Endothelial cell (in vitro differentiated cells): ENCODE measurements around the gene CLMN. TPM values are rescaled to one million over a fixed set of nuclear protein-coding genes. Genes with fewer than 3 reads are reported as not detected.

Experiments used
- DNase-seq: peaks from one replicate; pipeline ENCODE4 v3.0.0; 2021; ENCODE audit warnings: low spot score
- H3K27ac Mint-ChIP-seq: one replicate; pipeline ENCODE4 v1.8.0; 2021; ENCODE audit warnings: mixed read lengths, inconsistent platforms; ENCODE audit not compliant: unreplicated experiment
- H3K27me3 Mint-ChIP-seq: one replicate; pipeline ENCODE4 v1.8.0; 2021; ENCODE audit warnings: mild to moderate bottlenecking, moderate library complexity, mixed read lengths, inconsistent platforms; ENCODE audit not compliant: unreplicated experiment
- H3K36me3 Mint-ChIP-seq: one replicate; pipeline ENCODE4 v1.8.0; 2021; ENCODE audit warnings: mild to moderate bottlenecking, low read depth, mixed read lengths, inconsistent platforms; ENCODE audit not compliant: unreplicated experiment
- H3K4me1 Mint-ChIP-seq: one replicate; pipeline ENCODE4 v1.8.0; 2021; ENCODE audit warnings: mild to moderate bottlenecking, mixed read lengths, inconsistent platforms; ENCODE audit not compliant: unreplicated experiment
- H3K4me3 Mint-ChIP-seq: one replicate; pipeline ENCODE4 v1.8.0; 2021; ENCODE audit warnings: mild to moderate bottlenecking, mixed read lengths, inconsistent platforms; ENCODE audit not compliant: unreplicated experiment
- H3K9me3 Mint-ChIP-seq: one replicate; pipeline ENCODE4 v1.8.0; 2021; ENCODE audit warnings: mixed read lengths, inconsistent platforms; ENCODE audit not compliant: unreplicated experiment
- CTCF ChIP-seq: fragments of 200-600 bp; sonication (generic); IDR thresholded peaks from one replicate; pipeline ENCODE4 v1.5.0; 2021; ENCODE audit warnings: antibody characterized with exemption; ENCODE audit not compliant: unreplicated experiment
- total RNA-seq: library from RNA; stranded (reverse); fragmentation: NEBNext Ultra II Directional; extraction: Animal tissue kit (Norgen Biotek cat#: 25700); gene quantifications from one replicate; pipeline ENCODE4 v1.2.1, GENCODE V29; 2021; ENCODE audit not compliant: unreplicated experiment

The CLMN gene
- total RNA-seq, 1 donor from 2014 or later = 0.46 TPM

DNA sequence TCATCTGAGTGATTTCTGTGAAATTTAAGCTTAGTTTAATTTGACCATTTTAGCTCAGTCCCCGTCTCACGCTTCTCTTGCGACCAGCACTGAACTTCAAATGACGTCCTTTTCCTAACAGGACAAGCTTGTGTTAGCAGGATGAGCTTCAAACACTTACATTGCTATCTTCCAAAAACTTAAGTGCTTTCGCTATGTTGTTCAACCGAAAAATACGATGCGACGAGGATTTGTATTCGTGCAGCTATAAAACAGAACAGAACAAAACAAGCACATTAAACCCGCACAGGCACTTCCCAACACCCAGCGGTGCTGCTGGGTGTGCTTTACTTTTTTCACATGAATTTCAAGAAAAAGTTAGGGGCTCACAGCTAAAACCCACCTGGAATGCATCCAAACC lies 98.2 kb downstream of the CLMN start:
- DNase-seq = no peak
- H3K4me1 Mint-ChIP-seq = peaks cover 5% of the 10 kb centered on the region
- H3K27ac Mint-ChIP-seq = no peak overlapping the region
- peaks cover 3% of the 10 kb centered on the region for H3K27me3 Mint-ChIP-seq
- H3K9me3 Mint-ChIP-seq = no peaks in the 10 kb centered on the region
- TF ChIP-seq CTCF = no peak
- H3K4me3 Mint-ChIP-seq = no peak overlapping the region
- H3K36me3 Mint-ChIP-seq = no peaks in the 10 kb centered on the region

- H3K9me3 Mint-ChIP-seq = no peaks in the 10 kb centered on the region
- no peak for DNase-seq
- peaks cover 2% of the 10 kb centered on the region for H3K27me3 Mint-ChIP-seq
- H3K4me3 Mint-ChIP-seq = no peak overlapping the region
- H3K36me3 Mint-ChIP-seq = no peaks in the 10 kb centered on the region
- no peak for TF ChIP-seq CTCF
- peaks cover 5% of the 10 kb centered on the region for H3K4me1 Mint-ChIP-seq
- no peak overlapping the region for H3K27ac Mint-ChIP-seq
These were observed 99.0 kb downstream of the CLMN start for GRCh38 chr14:95220663-95221231.

- Mint-ChIP-seq H3K36me3 (no peaks in the 10 kb centered on the region), H3K9me3 (no peaks in the 10 kb centered on the region), H3K4me3 (no peak overlapping the region), H3K27ac (no peak overlapping the region), H3K4me1 (peaks cover 5% of the 10 kb centered on the region), H3K27me3 (peaks cover 2% of the 10 kb centered on the region)
- TF ChIP-seq CTCF = no peak
- no peak for DNase-seq
These were observed 101.1 kb downstream of the CLMN start for GRCh38 chr14:95218472-95219193.

DNA sequence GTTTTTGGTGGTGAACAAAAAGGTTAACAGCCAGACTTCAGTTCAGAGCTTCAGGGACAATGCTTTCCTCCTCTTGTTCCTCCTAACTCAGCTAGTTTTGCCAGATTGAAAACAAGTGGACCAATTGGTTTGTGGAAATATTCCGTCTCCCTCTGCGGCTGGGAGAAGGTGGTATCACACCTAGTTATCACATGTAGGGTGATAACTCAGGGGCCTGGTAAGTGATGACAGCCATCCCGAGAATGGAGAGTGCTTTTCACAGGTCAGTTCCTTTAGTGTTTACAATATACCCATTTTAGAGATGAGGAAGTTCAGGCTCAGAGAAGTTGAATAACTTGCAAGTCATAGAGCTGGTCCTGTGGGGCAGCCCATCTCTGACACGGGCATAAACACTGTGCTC lies 101.7 kb downstream of the CLMN start:
- no peak for DNase-seq
- Mint-ChIP-seq H3K9me3 (no peaks in the 10 kb centered on the region), H3K4me1 (peaks cover 5% of the 10 kb centered on the region), H3K4me3 (no peak overlapping the region), H3K36me3 (no peaks in the 10 kb centered on the region), H3K27ac (no peak overlapping the region), H3K27me3 (peaks cover 2% of the 10 kb centered on the region)
- no peak for TF ChIP-seq CTCF

GRCh38 chr14:95217391-95217900 lies 102.3 kb downstream of the CLMN start:
- no peak for TF ChIP-seq CTCF
- peaks cover 2% of the 10 kb centered on the region for H3K27me3 Mint-ChIP-seq
- H3K27ac Mint-ChIP-seq = no peak overlapping the region
- peaks cover 5% of the 10 kb centered on the region for H3K4me1 Mint-ChIP-seq
- H3K36me3 Mint-ChIP-seq = no peaks in the 10 kb centered on the region
- H3K4me3 Mint-ChIP-seq = no peak overlapping the region
- no peak for DNase-seq
- no peaks in the 10 kb centered on the region for H3K9me3 Mint-ChIP-seq
